GM21528 (cell line): ENCODE measurements around the gene GAL.

ENCODE experiments used
- ATAC-seq: cut with Tn5 transposase; IDR thresholded peaks from one replicate; pipeline ENCODE4 v1.9.1; 2021; ENCODE audit warnings: mild to moderate bottlenecking, moderate library complexity; ENCODE audit not compliant: unreplicated experiment, low FRiP score

GAL gene

GRCh38 chr11:68678031-68678441 is 6.3 kb upstream of the GAL start:
- ATAC-seq, result no peak

GRCh38 chr11:68680541-68681231 is 3.7 kb upstream of the GAL start:
- ATAC-seq, result no peak

GRCh38 chr11:68682531-68682961 is 1.8 kb upstream of the GAL start:
- no peak for ATAC-seq

- ATAC-seq, result no peak
Measured at GRCh38 chr11:68683121-68683520, 1.2 kb upstream of the GAL start.

GRCh38 chr11:68683536-68684384 is 584 bp upstream of the GAL start:
- no peak for ATAC-seq

- no peak for ATAC-seq
Measured at GRCh38 chr11:68685656-68686380, 1.5 kb downstream of the GAL start.

GRCh38 chr11:68686486-68686885 is 2.1 kb downstream of the GAL start:
- ATAC-seq, result no peak

- ATAC-seq, result no peak
Measured at GRCh38 chr11:68687311-68687710, 3.0 kb downstream of the GAL start.

DNA sequence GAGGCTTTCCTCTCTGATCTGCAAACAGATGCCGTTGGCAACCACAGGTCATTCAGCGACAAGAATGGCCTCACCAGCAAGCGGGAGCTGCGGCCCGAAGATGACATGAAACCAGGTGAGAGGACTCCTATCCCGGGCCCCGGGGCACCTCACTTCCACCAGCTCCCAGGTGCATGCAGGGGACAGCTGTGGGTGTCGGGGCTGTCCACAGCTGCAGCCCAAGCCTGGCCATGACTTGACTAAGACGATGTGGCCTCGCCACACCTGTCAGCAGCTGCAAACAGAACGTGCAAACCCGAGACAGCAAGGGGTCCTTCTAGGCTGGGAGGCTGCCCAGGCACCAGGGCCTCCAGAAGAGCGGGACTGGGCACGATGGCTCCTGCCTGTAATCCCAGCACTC is 3.6 kb downstream of the GAL start:
- no peak for ATAC-seq

DNA sequence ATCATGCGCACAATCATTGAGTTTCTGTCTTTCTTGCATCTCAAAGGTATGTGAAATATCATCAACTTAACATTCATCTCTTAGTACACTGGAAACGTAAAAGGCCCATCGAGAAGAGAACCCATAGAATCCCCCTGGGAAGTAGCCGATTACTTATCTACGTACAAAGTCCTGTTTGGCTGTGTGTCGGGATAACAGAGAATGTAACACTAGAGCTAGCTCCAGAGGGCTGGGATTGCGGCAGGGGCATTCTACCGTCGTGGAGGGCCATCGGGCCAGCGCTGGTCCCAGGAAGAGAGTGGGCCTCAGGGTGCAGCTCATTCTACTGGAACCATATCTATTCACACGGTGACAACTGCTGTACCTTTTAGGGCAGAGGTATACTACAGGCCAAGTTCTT is 4.5 kb downstream of the GAL start:
- ATAC-seq, result no peak

DNA sequence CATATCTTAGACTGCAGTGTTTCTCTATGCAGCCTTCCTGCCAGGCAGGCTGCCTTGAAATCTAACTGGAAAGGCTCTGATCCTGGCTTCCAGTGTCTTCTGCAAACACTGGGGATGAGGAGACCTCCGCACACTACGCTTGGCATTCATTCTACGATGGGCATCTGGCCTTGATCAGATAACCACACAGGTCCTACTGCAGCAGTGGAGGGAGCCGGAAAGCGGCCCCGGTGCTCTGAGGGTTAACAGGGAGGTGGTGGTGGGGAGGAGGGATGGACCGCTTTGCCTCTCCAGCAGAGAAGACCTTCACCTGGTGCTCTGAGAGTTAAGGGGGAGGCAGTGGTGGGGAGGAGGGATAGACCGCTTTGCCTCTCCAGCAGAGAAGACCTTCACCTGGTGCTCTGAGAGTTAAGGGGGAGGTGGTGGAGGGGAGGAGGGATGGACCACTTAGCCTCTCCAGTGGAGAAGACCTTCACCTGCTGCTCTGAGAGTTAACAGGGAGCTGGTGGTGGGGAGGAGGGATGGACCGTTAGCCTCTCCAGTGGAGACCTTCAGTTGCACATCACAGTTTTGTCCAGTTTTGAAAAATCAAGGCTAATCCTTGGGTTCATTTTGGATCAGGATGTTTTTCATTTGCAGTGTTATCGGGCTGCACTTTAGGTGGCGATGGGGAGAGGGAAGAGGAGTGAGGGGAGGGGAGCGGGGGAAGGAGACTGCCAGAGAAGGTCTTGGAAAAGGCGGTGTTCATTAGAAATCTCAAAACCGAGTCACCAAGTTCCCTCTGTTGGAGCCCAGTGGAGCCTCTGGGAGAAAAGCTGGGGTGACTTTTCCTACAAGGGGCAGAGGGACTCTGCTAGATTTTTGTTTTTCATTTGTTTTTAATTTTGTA is 5.6 kb downstream of the GAL start:
- ATAC-seq, result no peak

- ATAC-seq, result no peak
Measured at GRCh38 chr11:68690671-68691401, 6.5 kb downstream of the GAL start.

DNA sequence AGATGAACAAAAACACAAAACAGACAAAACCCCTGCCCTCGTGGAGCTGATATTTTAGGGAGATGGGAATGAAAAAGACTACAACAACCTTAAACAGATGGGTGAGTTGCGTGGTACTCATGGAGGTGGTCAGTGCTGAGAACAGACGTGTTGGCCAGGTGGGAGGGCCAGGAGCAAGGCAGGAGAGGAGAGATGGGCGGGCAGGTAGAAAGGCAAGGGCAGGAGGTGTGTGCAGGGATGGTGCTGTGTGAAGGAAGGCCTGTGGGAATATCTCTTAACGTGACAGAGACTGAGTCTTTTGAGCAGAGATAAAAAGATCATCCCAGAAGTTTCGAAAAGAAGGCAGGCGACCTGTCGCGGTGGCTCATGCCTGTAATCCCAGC is 7.0 kb downstream of the GAL start:
- no peak for ATAC-seq

DNA sequence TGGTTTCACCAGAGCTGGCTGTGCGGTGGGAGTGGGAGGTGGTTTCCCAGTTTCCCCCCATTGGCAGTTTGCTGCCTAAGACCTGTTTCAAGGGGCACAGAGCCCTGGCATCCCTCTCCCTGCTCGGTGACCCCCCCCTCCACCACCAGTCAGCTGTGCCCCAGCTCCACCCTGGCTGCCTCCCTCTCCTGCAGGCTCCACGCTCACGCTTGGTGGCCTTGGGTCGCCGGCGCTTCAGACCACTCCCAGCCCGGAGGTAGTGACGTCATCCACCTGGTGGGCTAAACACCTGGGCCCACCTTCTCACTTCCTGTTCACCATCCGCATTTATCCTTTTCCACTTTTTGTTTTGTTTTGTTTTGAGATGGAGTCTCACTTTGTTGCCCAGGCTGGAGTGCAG is 7.8 kb downstream of the GAL start:
- ATAC-seq, result no peak

DNA sequence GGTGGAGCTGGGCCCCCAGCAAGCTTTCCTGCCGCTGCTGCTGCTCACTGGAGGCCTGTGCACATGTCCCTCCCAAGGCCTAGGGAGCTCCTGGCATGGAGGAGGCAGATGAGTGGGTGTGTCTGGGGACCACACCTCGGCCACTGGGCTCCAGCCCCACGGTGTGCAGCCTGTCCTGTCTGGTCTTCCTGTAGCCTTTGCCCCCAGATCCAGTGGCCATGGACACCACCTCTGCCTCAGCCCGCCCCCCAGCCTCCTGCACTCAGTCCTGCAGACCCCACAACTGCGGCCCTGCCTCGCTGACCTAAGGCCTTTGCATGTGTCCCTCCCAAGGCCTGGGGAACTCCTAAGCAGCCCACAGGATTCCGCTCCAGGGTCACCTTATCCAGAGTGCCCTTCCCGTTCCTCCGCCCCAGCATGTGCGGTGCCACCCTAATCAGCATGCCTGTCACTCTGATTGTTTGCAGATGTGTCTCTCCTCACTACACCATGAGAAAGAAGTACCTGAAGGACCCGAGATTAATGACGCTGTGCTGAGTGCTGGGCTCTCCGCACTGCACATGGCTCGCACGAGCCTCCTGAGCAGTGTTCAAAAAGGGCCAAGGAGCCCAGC is 8.6 kb downstream of the GAL start:
- no peak for ATAC-seq

DNA sequence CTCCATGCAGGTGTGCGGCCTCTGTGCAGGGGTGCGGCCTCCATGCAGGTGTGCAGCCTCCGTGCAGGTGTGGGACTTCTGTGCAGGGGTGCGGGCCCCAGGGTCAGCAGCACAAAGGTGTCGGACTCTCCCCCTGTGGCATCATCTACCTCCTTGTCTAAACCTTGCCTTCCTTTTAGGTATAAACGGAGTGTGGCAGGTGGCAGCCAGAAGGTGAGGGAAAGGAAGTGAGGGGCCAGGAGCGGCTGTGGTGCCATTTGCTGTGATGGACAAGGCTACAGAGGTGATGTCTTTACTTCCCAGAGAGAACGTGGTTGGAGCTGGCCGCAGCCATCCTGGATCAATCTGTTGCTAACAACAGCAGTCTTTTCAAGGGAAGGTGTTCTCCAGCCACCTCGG is 9.1 kb downstream of the GAL start:
- no peak for ATAC-seq

DNA sequence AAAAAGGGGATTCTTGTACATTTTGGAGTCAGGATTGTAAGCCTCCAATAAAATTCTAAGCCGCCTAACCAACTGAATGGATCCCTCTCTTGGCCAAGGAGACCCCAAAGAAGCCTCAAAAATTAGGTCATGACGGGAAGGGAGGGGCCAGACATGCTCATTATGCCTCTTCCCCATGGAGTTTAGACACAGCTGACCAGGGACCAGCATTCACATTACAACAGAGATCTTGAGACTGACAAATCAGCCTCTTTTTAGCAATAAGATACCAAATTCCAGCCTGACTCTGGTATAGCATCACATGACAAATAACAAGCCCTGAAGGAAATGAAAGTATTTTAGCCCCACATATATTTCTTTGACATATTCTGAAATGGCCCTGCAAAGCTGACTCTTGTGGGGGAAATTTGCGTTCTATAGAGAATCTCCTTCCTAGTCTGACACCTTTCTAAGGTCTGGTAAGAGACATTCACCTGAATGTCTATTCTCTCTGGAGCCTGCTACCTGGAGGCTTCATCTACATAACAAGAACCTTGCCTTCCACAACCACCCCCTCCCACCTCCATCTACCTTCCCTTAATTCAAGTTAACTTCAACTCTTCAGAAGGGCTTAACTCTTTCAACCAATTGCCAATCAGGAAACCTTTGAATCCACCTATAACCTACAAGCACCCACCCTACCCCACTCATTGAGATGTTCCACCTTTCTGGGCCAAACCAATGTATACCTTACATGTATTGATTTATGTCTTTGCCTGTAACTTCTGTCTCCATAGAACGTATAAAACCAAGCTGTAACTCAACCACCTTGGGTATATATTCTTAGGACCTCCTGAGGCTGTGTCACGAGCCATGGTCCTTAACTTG is 10.3 kb downstream of the GAL start:
- no peak for ATAC-seq

DNA sequence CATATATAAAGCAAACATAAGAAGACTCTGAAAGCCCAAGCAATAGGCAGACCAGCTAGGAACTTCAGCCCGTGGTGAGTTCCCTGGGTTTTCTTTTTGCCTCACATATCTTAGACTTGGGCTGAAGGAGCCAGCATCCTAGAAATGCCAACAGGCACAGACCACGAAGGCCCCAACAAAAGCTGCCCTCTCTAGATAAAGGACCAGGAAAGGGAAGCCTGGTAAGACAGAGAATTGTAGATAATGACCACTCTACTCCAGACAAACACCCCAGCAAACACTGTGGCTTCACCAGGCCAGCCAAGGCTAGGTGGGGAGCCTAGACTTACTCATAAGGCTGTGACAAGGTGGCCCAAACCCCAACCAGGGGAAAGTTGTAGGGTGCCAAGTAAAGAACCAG is 11.2 kb downstream of the GAL start:
- no peak for ATAC-seq
